Right hindlimb (tissue), 1 donor: Measurements from ENCODE around the gene OR52I2.

ENCODE experiments used
- DNase-seq: peaks from one replicate; pipeline ENCODE4 v3.0.0-alpha.2; 2018

OR52I2 gene

GRCh38 chr11:4581443-4581842 is at the start of gene OR52I2:
Gene OR52I2, plus strand, starts transcription at chr11:4581743.
- no peak for DNase-seq

- no peak for DNase-seq
Observed at GRCh38 chr11:4539603-4540219, 41.8 kb upstream of the OR52I2 start.

- DNase-seq, result no peak
Observed at GRCh38 chr11:4541071-4541470, 40.5 kb upstream of the OR52I2 start.

GRCh38 chr11:4543561-4543960 is 38.0 kb upstream of the OR52I2 start:
- DNase-seq, result no peak

GRCh38 chr11:4544891-4545290 is 36.7 kb upstream of the OR52I2 start, which contains the start of gene OR52M1:
Gene OR52M1, plus strand, starts transcription at chr11:4545191. Its CDS starts 0 bp downstream, at chr11:4545191.
- no peak for DNase-seq

GRCh38 chr11:4546878-4547277 is 34.7 kb upstream of the OR52I2 start:
- no peak for DNase-seq

- DNase-seq, result no peak
Observed at GRCh38 chr11:4547416-4547815, 34.1 kb upstream of the OR52I2 start.

- DNase-seq, result no peak
Observed at GRCh38 chr11:4551346-4551979, 30.1 kb upstream of the OR52I2 start.

- no peak for DNase-seq
Observed at GRCh38 chr11:4559527-4560440, 21.8 kb upstream of the OR52I2 start.

GRCh38 chr11:4560467-4560866 is 21.1 kb upstream of the OR52I2 start:
- no peak for DNase-seq

- no peak for DNase-seq
Observed at GRCh38 chr11:4565371-4565770, 16.2 kb upstream of the OR52I2 start.

- DNase-seq, result no peak
Observed at GRCh38 chr11:4569075-4569474, 12.5 kb upstream of the OR52I2 start.

- no peak for DNase-seq
Observed at GRCh38 chr11:4576880-4577279, 4.7 kb upstream of the OR52I2 start.

GRCh38 chr11:4577761-4578160 is 3.8 kb upstream of the OR52I2 start:
- DNase-seq, result no peak

GRCh38 chr11:4578624-4579023 is 2.9 kb upstream of the OR52I2 start:
- no peak for DNase-seq

GRCh38 chr11:4580124-4580523 is 1.4 kb upstream of the OR52I2 start:
- DNase-seq, result no peak

- DNase-seq, result no peak
Observed at GRCh38 chr11:4589017-4589416, 7.5 kb downstream of the OR52I2 start.

- DNase-seq, result no peak
Observed at GRCh38 chr11:4593739-4594138, 12.2 kb downstream of the OR52I2 start, which contains the start of gene OR52I1. Gene OR52I1, plus strand, starts transcription at chr11:4594039. Its CDS starts 0 bp downstream, at chr11:4594039.

GRCh38 chr11:4605057-4605456 is 23.5 kb downstream of the OR52I2 start:
- DNase-seq, result peak; percentile 18

- DNase-seq, result no peak
Observed at GRCh38 chr11:4606231-4607015, 24.9 kb downstream of the OR52I2 start.

- DNase-seq, result no peak
Observed at GRCh38 chr11:4607096-4607495, 25.6 kb downstream of the OR52I2 start.

GRCh38 chr11:4607781-4608666 is 26.5 kb downstream of the OR52I2 start, which contains the start of gene TRIM68:
Gene TRIM68, minus strand, starts transcription at chr11:4608231. Its CDS starts 2,727 bp downstream, at chr11:4605504.
- peak; percentile 98 for DNase-seq
